OCI-M1 (cell line): ENCODE results near the gene MCL1.

Experiments
- DNase-seq: peaks from one replicate; lab custom pipeline; 2025; lab: John Stamatoyannopoulos, UW

Gene MCL1

GRCh38 chr1:150557065-150557600, 22.3 kb downstream of the MCL1 start:
- no peak for DNase-seq

DNA sequence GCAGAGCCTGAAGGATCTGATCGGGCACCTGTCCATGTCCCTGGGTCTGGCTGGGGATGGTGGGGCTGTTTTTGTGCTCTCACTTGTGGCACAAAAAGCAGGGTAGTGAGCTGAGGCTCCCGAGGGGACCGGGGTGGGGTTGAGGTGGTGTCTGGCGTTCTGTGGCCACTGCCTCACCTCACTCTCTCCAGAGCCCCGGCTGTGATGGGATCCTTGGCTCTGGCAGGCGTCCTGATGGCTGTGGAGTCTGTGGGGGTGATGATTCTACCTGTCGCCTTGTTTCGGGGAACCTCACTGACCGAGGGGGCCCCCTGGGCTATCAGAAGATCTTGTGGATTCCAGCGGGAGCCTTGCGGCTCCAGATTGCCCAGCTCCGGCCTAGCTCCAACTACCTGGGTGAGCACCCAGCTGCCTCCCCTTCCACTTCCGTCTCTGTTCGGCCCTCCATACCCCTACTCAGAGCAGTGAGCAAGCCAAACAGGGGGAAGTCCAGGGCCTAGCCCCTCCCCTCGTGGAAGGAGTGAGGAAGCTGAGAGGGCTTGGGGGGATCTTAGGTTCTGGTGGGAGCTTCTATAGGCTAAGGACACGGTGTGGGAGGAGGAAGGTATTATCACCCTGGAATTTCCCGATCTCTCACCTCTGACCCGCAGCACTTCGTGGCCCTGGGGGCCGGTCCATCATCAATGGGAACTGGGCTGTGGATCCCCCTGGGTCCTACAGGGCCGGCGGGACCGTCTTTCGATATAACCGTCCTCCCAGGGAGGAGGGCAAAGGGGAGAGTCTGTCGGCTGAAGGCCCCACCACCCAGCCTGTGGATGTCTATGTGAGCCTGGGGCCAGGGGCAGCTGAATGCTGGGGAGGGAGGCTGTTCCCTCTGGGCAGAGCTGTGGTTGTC, 23.2 kb downstream of the MCL1 start:
- no peak for DNase-seq

- DNase-seq = no peak
Measured at GRCh38 chr1:150555198-150555970, 24.0 kb downstream of the MCL1 start.

DNA sequence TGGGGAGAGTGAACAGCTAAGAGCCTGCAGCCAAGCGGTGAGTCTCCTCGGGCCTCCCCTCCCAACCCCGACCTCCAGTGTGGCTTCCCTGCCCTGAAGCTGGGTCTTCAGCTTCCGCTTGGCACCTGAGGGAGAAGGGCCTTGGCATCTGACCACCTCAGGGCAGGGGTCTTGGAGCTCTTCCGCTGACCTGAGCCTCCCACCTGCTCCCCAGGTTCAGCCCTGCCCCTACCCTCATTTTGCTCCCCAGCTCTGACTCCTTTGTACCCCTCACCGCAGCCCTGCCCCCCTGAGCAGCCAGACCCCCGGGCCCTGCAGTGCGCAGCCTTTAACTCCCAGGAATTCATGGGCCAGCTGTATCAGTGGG, 25.3 kb downstream of the MCL1 start:
- DNase-seq = no peak

DNA sequence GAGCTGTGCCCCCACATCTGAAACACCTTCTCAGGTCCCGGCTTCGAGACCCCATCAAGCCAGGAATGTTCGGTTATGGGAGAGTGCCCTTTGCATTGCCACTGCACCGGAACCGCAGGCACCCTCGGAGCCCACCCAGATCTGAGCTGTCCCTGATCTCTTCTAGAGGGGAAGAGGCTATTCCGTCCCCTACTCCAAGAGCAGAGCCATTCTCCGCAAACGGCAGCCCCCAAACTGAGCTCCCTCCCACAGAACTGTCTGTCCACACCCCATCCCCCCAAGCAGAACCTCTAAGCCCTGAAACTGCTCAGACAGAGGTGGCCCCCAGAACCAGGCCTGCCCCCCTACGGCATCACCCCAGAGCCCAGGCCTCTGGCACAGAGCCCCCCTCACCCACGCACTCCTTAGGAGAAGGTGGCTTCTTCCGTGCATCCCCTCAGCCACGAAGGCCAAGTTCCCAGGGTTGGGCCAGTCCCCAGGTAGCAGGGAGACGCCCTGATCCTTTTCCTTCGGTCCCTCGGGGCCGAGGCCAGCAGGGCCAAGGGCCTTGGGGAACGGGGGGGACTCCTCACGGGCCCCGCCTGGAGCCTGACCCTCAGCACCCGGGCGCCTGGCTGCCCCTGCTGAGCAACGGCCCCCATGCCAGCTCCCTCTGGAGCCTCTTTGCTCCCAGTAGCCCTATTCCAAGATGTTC, 25.9 kb downstream of the MCL1 start:
- no peak for DNase-seq

- DNase-seq = no peak
Measured at GRCh38 chr1:150552911-150553289, 26.5 kb downstream of the MCL1 start.

DNA sequence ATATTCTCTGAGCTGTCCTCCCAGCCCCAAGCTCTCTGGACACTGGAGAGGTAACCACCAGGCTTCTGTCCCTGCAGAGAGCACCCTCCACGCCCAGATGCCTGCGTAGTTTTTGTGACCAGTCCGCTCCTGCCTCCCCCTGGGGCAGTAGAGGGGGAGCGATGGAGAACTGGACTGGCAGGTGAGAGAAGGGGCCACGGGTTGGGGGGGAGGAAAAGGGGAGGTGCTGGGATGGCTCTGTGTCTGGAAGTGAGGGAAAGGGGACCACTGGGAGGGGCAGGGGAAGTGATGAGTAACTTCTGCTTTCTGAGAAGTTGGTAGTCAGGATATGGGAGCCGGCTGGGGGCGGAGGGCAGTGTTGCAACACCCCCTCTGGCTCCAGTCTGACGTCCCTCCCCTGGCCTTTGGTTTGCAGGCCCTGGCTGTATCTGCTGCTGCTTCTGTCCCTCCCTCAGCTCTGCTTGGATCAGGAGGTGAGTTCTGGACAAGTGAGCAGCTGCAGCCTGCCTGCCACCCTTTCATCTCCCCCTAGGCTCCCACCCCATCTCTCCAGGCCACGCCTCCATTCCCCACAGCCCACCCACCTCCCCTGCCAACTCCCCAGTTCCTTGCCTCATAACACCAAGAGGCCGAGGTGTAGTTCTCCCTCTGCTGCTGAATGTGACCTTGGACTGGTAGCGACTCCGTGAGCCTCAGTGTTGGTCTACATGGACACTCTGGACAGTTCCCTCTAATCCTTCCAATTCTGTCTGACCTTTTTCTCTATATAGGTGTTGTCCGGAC, 27.1 kb downstream of the MCL1 start:
- peak; percentile 98 for DNase-seq

- DNase-seq = no peak
Measured at GRCh38 chr1:150551784-150552127, 27.7 kb downstream of the MCL1 start.

DNA sequence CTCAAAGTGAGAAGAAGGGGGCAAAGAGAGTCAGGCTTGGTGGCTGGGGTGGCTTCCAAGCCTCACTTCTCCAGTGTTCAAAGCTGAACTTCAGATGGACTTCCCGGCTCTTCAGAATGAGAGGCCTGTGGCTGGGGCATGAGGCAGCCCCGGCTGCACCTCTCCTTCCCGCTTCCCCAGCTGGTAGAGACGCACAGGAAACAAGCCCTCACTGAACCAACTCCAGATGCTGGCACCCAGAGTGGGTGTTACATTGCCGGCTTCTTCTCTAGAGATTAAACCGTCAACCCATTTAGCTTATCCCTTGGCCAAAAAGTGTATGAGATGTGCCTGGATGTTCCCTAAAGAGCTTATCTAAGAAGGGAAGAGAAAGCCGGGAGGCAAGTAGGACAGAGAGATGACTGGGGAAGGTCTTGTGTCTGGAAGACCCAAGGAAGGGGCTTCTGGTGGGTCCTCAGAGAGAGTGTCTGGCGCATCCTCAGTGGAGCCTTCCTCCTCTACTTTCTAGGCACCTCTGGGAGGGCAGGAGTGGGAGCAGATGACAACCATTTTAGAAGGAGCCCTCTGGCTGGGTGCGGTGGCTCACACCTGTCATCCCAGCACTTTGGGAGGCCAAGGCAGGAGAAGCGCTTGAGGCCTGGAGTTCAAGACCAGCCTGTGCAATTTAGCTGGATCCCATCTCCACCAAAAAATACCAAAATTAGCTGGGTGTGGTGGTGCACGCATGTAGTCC, 28.2 kb downstream of the MCL1 start:
- no peak for DNase-seq

DNA sequence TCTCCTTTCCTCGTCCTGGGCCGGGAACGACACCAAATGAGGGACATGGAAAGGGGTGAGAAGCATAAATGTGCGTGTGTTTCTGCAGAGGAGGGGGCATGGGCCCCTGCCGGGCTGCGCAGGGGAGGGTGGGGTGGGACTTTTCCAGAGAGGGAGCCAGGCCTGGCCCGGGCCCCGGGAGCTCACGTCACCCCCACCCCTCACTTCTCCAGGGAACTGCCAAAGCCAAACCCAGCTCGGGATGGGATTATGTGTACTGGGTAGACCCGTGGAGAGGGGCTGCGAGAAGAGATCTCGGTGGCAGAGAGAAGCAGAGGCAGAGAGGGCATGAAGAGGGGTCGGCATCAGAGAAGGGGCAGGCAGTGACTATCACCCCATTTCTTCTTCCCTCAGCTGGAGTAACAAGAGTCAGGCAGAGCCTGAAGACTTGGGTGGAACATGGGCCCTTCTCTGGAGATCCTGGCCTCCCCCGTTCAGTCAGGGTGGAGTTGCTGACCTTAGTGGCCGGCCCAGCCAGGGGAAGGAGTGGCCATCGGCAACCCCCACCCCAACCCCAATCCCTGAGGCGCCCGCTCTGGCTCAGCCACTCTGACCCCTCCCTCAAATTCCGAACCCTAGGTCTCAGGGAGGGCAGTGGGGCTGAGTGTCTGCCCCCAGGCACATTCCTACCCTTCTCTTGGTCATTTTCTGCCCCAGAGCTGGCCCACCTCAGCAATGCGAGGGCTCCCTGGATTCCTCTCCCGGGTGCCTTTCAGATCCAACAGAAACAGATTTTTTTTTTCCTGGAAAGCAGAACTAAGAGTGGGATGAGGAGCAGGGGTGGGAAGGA, 29.0 kb downstream of the MCL1 start:
- no peak for DNase-seq

DNA sequence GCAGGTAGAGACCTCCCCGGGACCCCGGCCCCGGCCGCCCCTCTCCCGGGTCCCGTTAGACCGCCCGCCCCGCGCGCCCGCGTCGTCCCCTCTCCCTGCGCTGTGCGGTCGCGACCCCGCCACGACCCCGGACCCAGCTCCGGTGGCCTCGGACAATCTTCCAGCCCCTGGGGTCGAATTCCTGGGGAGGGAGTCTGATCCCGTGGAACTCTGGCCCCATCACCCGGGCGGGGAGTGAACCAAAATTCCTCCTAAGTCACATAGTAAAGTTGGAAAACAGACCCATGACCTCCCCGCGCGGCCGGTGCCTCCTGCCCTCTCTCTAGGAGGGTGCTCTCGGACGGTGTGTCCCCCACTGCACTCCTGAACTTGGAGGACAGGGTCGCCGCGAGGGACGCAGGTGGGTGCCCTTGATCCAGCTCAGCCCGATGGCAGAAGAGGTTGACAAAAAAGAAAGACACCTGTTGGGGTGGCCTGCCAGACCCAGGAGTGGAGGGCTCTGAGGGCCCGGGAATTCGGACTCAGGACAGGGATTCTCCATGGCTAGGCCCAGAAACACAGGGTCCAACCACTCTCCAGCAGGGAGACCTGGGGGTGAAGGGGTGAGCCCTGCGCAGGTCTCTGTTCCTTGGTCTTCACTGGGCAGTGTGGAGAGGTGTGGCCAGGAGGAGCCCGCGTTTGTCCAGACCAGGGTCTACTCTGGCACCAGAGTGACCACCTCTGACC, 29.8 kb downstream of the MCL1 start:
- no peak for DNase-seq

DNA sequence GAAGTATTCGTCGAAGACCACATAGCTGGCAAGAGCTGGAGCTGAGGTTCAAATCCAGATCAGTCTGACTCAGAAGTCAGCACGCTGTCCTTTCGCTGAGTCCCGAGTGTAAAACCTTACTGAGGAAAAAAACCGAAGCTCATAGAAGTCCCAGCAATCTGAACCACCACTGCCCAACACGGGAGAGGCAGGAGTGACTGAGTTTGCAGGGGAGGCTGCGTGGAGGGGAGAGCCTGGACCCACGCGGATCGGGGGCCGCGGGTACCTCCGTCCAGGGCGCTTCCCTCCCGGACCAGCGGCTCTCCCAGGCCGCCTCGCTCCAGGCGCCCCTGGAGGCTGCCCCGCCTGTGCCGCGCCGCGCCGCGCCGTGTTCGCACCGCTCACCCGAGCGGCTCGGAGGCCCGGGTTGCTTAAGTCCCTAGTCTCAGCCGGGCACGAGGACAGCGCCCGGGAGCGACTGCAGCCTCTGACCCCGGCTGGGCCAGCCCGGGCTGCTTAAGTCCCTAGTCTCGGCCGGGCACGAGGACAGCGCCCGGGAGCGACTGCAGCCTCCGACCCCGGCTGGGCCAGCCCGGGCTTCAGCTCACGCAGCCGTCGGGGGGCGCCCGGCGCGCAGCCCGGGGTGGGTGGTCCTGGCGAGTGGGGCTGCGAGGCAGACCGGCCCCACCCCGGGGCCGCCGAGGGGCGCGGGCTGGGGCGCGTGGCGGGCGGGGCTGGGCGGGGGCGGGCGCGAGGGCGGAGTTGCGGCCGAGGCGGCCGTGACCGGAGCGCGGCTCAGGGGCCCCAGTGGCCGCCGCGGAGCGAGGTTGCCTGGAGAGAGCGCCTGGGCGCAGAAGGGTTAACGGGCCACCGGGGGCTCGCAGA, 30.5 kb downstream of the MCL1 start, which contains the start of gene ADAMTSL4:
ADAMTSL4 (plus strand) TSS at position 777 of the 864 bp plus-strand sequence. CDS start 2,881 bp downstream, outside the sequence.
- DNase-seq = peak; percentile 86

DNA sequence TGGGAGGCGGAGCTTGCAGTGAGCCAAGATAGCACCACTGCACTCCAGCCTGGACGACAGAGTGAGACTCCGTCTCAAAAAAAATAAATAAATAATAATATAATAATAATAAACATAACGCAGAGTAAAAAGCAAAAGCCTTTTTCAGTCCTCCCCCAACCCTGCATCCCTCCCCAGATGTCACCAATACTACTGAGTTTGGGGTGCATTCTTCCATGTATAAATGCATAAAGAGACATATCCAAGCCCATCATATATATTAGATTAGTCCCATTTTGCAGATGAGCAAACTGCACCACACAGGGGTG, 31.1 kb downstream of the MCL1 start:
- DNase-seq = no peak

DNA sequence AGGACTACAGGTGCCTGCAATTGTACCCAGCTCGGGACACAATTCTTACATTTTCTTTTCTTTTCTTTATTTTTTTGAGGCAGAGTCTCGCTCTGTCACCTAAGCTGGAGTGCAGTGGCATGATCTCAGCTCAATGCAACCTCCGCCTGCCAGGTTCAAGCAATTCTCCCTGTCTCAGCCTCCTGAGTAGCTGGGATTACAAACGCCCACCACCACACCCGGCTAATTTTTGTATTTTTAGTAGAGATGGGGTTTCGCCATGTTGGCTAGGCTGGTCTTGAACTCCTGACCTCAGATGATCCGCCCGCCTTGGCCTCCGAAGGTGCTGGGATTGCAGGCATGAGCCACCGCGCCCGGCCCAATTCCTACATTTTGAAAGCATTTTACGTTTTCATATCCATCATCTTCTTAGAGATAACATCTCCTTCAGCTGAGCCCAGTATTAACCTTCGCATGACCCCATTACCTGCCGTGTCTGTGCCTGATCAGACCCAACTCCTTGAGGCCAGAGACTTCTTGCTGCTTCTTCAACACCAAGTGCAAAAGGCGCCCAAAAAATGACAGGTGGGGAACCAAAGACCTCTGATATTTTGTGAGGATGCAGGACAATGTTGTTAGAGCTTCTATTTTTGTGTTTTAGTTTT, 33.0 kb downstream of the MCL1 start:
- no peak for DNase-seq

GRCh38 chr1:150545486-150546032, 33.9 kb downstream of the MCL1 start:
- peak; percentile 59 for DNase-seq

DNA sequence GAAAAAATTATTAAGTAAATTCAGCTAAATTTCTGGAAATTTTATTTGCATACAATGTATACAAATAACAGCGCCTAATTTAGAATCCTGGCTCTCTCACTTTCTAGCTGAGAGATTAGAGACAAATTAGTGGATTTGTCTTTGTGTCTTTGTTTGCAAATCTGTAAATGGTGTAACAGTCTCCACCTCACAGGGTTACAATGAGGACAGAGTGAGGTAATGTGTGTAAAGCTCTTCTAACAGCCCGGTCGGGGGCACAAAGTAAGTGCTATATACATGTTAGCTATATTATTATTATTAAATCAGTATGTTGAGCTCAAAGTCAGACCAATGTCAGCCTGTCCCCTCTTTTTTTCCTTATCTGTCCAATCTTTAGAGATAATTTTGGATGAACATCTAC, 35.2 kb downstream of the MCL1 start:
- no peak for DNase-seq

DNA sequence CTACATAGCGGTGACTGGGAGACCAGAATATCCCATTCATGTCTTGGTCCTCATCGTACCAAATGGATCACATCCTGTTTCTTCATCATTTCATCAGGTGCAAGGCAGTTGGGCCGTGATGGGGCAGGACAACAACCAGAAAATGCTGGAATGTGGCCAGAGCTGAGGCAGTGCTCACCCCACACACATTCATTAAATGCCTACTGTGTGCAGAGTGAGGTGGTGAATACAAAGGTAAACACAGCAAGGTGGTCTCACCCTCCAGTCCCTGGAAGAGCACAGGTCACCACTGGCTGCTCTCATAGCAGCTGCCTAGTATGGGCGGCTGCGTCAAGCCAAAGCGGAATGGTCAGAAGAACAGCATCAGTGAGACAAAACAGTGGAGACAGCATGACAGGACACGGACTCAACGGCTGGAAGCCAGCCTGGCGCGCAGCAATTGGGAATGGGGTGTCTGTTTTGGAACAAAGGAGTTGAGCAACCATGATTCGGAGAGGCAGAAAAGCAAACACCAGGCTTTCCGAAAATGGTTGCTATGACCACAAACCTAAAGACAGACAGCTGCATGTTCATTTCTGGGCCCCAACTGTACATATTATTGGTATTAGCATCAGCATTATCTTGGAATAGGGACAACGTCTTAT, 35.8 kb downstream of the MCL1 start:
- no peak for DNase-seq
